NCI-H2227 (cell line): ENCODE data around the gene MUC5AC.
"Not testable (repeated sequence)": the region's sequence is repeated elsewhere in the genome, so short reads cannot be mapped to it uniquely, and the experiment has no call there.

ENCODE experiments used
- DNase-seq: peaks from one replicate; lab custom pipeline; 2025; ENCODE audit not compliant: unreplicated experiment; lab: John Stamatoyannopoulos, UW

MUC5AC gene

DNA sequence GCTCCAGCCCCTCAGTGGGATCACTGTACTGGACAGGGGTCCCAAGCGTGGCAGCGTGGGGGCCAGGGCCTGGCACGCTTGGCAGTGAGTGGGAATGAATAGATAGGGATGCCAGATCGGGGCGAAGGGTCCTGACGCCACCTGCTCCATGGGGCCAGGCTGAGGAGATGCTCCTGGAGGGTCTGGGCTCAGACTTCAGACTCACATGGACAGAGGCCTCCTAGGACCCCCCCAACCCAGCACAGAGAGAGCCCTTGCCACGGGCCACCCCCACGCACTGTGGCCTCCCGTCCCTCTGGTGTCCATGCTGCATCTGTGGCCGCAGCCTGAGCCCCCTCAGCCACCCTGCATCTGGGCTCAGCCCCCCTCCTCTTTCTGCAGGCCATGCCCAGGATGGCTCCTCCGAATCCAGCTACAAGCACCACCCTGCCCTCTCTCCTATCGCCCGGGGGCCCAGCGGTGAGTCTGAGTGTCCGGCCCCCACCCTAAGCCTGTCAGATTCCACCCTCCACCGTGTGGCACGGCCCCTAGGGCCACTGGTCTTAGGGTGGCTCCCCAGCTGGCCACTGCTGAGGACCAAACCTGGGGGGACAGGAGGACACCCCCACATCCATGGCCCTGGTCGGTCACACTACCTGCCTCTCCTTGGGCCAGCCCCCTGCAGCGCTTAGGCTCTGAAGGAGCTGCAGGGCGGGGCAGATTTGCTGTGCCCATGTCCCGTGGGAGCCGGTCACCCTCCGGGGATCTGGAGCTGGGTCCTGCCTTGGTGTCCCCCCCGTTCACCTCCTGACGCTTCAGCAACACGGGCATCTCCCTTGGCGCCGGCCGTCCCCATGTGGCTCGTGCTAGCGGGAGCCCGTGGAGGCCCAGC, 2.7 kb downstream of the MUC5AC start:
- DNase-seq = no peak

DNA sequence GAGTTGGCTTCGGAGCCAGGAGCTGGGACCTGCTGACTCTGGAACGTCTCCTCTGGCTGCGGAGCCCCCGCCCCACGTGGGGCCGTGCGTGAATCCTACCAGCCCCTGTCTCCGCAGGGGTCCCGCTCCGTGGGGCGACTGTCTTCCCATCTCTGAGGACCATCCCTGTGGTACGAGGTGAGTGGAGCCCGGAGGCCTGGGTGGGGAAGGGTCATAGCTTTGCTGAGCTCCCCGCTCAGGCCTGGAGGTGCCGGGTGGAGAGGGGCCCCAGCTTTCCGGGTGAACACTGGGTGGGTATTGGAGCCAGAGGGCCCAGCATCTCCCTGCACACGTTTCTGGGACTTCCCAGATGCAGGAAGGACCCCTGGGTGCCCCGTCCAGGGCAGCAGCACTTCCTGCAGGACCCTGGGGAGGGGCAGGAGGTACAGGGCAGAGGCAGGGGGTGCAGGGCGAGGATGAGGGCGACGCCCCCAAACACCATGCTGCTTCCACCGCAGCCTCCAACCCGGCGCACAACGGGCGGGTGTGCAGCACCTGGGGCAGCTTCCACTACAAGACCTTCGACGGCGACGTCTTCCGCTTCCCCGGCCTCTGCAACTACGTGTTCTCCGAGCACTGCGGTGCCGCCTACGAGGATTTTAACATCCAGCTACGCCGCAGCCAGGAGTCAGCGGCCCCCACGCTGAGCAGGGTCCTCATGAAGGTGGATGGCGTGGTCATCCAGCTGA, 3.8 kb downstream of the MUC5AC start:
- no peak for DNase-seq

DNA sequence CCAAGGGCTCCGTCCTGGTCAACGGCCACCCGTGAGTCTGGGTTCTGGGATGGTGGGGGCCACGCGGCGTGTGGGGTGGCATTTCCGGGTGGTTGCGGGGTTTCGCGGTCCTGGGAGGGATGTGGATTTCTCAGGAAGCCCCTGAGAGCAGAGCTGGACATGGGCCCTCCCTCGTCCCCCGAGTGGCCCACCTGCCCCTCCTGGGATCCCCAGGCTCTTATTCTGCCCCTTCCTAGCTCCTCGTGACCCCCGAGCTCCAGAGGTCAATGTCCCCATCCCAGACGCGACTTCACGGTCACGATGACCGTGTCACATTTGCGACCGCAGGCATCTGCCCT, 4.4 kb downstream of the MUC5AC start:
- DNase-seq = no peak

DNA sequence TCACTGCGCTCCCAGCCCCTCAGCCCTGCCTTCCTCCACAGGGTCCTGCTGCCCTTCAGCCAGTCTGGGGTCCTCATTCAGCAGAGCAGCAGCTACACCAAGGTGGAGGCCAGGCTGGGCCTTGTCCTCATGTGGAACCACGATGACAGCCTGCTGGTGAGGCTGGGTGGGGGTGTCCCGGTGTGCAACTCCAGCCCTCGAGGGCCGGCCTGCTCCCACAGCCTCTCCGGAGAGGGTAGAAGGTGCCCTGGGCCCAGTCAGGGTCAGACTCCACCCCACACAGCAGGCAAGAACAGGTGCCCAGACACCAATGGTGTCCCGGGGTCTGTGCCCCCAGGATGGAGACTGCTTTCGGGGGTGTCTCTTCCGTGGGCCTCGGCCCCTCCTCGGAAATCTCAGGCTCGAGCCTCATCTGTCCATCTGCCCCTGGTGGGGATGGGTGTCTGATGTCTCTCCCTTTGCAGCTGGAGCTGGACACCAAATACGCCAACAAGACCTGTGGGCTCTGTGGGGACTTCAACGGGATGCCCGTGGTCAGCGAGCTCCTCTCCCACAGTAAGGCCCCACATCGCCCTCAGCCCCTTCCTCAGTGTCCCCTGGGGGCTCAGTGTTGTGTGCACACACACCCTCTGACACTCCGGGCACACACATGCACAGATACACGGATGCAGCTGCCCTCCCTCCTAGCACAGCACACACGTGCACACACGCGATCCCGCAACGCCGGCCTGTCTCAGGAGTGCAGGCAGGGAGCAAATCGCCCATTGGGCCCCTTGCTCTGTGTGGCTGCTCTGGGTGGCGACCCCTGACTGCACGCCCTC, 4.9 kb downstream of the MUC5AC start:
- no peak for DNase-seq

DNA sequence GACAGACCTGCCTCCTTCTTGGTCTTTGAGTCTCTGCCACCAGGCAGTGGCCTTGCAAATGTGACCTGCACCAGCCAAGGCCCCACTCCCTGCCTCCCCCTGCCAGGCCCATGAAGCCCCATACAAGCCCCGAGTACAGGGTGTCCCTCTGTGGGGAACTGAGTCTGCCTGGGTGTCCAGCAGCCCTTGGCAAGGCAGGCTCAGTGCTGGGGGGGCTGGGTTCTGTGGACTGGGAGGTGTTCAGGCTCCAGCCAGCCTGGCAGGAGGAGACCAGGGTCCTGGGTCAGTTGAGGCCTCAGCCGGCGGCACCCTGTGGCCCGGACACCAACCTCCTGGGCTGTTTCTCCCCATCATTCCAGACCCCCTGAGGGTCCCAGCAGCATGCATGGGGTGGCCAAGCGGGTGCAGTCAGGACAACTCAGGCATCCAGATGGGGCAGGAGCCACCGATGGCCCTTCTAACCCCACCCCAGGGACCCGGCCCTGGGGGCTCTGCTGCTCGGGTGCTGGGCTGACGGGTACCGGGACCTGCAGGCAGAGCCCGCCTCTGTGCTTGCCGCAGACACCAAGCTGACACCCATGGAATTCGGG, 5.7 kb downstream of the MUC5AC start:
- DNase-seq = no peak

DNA sequence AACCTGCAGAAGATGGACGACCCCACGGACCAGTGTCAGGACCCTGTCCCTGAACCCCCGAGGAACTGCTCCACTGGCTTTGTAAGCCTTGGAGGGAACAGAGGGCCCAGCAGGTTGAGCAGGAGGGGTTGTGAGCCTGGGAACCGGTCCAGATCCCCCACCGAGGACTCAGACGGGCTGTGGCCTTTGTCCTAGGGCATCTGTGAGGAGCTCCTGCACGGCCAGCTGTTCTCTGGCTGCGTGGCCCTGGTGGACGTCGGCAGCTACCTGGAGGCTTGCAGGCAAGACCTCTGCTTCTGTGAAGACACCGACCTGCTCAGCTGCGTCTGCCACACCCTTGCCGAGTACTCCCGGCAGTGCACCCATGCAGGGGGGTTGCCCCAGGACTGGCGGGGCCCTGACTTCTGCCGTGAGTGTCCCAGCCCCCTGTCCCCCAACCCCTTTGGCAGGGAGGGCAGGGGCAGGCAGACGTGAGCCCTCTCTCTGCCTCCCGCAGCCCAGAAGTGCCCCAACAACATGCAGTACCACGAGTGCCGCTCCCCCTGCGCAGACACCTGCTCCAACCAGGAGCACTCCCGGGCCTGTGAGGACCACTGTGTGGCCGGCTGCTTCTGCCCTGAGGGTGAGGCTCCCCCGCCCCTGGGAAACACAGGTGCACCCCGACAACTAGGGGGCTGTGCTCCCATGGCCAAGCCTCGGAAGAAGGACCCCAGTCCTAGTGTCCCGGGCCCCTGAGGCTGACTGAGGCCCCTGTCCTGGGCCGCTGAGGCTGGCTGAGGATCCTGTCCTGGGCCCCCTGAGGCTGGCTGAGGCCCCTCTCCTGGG, 6.4 kb downstream of the MUC5AC start:
- no peak for DNase-seq

DNA sequence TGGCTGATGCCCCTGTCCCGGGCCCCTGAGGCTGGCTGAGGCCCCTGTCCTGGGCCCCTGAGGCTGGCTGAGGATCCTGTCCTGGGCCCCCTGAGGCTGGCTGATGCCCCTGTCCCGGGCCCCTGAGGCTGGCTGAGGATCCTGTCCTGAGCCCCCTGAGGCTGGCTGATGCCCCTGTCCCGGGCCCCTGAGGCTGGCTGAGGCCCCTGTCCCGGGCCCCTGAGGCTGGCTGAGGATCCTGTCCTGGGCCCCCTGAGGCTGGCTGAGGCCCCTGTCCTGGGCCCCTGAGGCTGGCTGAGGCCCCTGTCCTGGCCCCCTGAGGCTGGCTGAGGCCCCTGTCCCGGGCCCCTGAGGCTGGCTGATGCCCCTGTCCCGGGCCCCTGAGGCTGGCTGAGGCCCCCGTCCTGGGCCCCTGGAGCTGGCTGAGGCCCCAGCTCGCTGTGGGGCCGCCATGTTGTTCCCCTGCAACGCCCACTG, 7.1 kb downstream of the MUC5AC start:
- not testable (repeated sequence) for DNase-seq

DNA sequence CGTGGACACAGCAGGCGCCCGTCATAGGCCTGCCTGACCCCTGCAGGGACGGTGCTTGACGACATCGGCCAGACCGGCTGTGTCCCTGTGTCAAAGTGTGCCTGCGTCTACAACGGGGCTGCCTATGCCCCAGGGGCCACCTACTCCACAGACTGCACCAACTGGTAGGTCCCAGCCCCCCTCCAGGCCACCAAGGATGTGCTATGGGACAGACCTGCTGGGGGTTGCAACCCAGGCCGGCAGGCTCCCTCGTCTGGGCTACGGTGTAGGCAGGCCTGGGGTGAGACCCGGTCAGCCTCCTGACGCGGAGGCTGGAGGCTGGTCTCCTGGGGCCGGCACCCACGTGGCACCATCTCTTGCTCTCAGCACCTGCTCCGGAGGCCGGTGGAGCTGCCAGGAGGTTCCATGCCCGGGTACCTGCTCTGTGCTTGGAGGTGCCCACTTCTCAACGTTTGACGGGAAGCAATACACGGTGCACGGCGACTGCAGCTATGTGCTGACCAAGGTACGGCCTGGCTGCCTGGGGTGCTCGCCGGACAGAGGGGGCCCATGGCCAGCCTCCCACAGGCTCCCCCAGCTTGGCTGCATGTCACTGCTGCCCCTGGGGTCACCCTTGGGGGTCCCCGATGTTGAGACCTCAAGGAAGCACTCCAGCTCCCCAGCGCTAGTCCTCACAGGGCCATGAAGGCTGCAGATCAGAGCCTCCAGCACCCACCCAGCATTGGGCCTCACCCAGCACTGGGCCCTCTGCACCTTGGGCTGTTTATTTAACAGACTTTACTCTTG, 7.7 kb downstream of the MUC5AC start:
- no peak for DNase-seq

DNA sequence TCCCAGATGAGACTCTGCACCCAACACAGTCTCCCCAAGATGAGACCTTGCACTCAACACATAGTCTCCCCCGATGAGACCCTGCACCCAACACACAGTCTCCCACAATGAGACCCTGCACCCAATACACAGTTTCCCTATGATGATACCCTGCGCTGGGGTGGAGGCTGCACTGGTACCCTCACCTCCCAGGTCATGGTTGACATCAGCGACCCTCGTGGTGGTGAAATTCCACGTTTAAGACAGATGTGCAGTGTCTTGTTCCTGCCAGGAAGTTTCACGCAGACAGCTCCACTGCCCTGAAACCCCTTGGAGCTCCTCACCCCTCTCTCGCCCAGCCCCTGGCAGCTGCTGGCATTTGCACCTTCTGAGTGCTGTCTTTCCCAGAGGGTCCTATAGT, 9.5 kb downstream of the MUC5AC start:
- no peak for DNase-seq

DNA sequence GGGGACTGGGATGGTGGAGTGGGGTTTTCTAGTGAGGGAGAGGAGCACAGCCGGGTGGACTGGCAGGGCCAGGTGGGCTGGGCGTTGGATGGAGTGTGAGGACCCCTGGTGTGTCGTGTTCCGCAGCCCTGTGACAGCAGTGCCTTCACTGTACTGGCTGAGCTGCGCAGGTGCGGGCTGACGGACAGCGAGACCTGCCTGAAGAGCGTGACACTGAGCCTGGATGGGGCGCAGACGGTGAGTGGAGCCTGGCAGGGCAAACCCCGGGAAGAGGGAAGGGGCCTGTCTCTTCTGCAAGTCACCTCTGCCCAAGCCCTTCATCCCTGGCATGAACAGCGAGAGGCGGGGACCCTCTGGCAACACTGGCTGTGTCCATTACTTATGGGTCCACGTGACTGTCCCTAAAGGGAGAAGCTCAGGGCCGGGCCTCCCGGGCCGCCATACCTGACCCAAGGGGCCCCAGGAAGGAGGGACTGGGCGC, 10.0 kb downstream of the MUC5AC start:
- no peak for DNase-seq

DNA sequence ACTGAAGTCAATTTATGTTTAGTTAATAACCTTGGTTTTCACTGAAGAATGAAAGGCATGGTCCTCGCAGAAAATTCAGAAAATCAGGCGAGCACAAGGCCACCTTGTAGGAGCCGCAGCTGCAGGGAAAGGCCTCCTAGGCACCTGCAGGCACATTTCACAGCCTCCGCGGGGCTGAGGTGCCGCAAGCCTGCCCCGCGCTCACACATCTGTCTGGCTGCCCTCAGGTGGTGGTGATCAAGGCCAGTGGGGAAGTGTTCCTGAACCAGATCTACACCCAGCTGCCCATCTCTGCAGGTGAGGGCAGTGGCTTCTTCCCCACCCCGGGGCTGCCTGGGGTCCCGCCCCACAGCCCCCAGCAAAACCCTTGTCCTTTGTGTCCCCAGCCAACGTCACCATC, 10.5 kb downstream of the MUC5AC start:
- DNase-seq = no peak

DNA sequence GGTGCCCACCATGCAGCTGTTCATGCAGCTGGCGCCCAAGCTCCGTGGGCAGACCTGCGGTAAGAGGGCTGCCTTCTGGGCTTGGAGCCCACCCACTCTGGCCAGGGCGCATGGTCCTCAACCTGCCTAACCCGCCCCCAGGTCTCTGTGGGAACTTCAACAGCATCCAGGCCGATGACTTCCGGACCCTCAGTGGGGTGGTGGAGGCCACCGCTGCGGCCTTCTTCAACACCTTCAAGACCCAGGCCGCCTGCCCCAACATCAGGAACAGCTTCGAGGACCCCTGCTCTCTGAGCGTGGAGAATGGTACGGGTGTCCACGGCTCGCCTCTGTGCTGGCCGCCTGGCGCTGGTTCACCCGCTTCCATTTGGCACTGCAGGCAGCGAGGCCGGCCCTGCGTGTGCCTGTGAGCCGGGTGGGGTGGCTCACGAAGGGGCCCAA, 11.0 kb downstream of the MUC5AC start:
- DNase-seq = no peak

DNA sequence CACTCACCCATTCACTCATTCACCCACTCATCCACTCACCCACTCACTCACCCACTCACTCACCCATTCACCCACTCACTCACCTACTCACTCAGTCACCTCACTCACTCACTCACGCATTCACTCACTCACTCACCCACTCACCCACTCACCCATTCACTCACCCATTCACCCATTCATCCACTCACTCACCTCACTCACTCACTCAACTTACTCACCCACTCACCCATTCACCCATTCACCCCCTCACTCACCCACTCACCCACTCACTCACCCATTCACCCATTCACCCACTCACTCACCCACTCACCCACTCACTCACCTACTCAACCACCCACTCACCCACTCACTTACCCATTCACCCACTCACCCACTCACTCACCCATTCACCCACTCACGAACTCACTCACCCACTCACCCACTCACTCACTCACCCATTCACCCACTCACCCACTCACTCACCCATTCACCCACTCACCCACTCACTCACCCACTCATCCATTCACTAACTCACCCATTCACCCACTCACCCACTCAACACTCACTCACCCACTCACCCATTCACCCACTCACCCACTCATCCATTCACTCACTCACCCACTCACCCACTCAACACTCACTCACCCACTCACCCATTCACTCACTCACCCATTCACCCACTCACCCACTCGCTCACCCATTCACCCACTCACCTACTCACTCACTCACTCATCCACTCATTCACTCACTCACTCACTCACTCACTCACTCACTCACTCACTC, 13.7 kb downstream of the MUC5AC start:
- DNase-seq = no peak

DNA sequence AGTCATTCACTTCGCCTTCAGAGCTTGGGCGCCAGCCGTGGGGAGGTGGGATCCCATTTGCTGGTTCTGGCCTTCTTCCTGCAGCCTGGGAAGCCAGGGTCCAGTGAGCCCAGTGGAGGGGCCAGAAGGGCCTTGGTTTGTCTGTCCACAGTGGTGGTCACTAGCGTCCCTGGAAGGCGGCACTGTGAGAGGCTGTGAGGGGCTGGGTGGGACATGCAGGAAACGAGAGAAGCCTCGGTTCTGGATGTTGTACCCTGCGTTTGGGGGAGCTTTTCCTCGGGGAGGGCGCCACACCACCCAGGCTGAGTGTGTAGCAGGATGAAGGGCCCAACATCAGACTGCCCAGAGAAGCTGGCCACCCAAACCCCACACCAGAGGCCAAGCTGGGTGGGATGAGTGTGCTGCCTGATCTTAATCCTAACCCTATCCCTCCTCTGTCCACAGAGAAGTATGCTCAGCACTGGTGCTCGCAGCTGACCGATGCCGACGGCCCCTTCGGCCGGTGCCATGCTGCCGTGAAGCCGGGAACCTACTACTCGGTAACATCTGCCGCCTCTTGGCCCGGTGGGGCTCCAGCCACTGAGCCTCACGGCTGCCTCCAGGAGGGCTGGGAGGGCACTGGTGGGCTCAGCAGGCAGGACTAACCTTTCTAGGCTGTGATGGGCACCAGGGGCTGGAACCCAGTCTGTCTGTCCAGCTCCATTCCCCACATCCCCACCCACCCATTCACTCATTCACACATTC, 14.4 kb downstream of the MUC5AC start:
- DNase-seq = no peak

DNA sequence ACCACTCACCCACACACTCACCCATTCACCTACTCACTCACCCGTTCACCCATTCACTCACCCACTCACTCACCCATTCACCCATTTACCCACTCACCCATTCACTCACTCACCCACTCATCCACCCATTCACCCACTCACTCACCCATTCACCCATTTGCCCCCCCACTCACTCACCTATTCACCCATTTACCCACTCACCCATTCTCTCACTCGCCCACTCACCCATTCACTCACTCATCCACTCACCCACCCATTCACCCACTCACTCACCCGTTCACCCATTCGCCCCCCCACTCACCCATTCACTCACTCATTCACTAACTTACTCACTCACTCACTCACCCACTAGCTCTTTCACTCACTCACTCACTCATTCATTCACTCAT, 15.0 kb downstream of the MUC5AC start:
- no peak for DNase-seq

DNA sequence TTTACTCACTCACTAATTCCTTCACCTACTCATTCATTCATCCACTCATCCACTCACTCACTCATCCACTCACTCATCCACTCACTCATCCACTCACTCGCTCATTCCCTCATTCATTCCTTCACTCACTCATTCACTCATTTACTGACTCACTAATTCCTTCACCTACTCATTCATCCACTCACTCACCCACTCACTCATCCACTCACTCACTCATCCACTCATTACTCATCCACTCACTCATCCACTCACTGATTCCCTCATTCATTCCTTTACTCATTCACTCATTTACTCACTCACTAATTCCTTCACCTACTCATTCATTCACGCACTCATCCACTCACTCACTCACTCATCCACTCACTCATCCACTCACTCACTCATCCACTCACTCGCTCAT, 15.6 kb downstream of the MUC5AC start:
- DNase-seq = not testable (repeated sequence)

DNA sequence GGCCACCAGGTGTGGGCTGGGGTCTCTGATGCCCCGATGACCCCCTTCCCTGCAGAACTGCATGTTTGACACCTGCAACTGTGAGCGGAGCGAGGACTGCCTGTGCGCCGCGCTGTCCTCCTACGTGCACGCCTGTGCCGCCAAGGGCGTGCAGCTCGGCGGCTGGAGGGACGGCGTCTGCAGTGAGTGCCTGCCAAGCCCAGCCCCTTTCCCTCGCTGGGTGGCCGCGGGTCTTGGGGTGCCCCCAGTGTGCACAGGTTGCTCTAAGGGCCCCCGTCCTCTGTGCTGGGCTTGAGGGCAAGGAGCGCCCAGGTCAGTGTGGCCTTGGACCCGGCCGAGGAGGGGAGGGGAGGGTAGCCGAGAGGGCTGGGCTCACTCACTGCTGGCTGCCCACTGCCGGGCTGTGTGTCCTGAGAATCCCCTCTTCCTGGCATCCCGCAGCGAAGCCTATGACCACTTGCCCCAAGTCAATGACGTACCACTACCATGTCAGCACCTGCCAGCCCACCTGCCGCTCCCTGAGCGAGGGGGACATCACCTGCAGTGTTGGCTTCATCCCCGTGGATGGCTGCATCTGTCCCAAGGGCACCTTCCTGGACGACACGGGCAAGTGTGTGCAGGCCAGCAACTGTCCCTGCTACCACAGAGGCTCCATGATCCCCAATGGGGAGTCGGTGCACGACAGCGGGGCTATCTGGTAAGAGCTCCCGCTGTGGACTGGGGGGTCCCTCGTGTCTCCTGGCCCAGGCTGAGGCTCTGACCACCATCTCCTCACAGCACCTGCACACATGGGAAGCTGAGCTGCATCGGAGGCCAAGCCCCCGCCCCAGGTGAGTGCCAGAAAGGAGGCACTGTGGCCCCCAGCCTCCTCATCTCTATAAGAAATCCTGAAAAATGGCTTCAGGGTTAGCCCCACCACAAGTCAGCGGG, 17.0 kb downstream of the MUC5AC start:
- no peak for DNase-seq
